ENCODE measurements around the gene C9orf152.

- TF ChIP-seq, protein P1, sequence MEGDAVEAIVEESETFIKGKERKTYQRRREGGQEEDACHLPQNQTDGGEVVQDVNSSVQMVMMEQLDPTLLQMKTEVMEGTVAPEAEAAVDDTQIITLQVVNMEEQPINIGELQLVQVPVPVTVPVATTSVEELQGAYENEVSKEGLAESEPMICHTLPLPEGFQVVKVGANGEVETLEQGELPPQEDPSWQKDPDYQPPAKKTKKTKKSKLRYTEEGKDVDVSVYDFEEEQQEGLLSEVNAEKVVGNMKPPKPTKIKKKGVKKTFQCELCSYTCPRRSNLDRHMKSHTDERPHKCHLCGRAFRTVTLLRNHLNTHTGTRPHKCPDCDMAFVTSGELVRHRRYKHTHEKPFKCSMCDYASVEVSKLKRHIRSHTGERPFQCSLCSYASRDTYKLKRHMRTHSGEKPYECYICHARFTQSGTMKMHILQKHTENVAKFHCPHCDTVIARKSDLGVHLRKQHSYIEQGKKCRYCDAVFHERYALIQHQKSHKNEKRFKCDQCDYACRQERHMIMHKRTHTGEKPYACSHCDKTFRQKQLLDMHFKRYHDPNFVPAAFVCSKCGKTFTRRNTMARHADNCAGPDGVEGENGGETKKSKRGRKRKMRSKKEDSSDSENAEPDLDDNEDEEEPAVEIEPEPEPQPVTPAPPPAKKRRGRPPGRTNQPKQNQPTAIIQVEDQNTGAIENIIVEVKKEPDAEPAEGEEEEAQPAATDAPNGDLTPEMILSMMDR (IDR thresholded peaks at IDR 0.05) = no peak
- TF ChIP-seq SP1 (CRISPR knock-in tag; conservative IDR thresholded peaks at IDR 0.05) (no peak), MLX (CRISPR knock-in tag; IDR thresholded peaks at IDR 0.05) (no peak), RELA (CRISPR knock-in tag; IDR thresholded peaks at IDR 0.05; ENCODE audit: borderline replicate concordance) (no peak), TEAD4 (CRISPR knock-in tag; IDR thresholded peaks at IDR 0.05) (no peak), NR2C2 (CRISPR knock-in tag; IDR thresholded peaks at IDR 0.05) (no peak), TP53 (CRISPR knock-in tag; IDR thresholded peaks at IDR 0.05) (no peak), ZSCAN18 (CRISPR knock-in tag; IDR thresholded peaks at IDR 0.05) (no peak), ZNF121 (CRISPR knock-in tag; IDR thresholded peaks at IDR 0.05) (no peak), JUN (CRISPR knock-in tag; IDR thresholded peaks at IDR 0.05) (no peak)
- TF ChIP-seq, protein P2, sequence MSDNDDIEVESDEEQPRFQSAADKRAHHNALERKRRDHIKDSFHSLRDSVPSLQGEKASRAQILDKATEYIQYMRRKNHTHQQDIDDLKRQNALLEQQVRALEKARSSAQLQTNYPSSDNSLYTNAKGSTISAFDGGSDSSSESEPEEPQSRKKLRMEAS (CRISPR knock-in tag; IDR thresholded peaks at IDR 0.05) = no peak
- TF ChIP-seq, protein P3, sequence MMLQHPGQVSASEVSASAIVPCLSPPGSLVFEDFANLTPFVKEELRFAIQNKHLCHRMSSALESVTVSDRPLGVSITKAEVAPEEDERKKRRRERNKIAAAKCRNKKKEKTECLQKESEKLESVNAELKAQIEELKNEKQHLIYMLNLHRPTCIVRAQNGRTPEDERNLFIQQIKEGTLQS (CRISPR knock-in tag; conservative IDR thresholded peaks at IDR 0.05) = no peak
- TF ChIP-seq, protein P4, sequence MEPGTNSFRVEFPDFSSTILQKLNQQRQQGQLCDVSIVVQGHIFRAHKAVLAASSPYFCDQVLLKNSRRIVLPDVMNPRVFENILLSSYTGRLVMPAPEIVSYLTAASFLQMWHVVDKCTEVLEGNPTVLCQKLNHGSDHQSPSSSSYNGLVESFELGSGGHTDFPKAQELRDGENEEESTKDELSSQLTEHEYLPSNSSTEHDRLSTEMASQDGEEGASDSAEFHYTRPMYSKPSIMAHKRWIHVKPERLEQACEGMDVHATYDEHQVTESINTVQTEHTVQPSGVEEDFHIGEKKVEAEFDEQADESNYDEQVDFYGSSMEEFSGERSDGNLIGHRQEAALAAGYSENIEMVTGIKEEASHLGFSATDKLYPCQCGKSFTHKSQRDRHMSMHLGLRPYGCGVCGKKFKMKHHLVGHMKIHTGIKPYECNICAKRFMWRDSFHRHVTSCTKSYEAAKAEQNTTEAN (CRISPR knock-in tag; IDR thresholded peaks at IDR 0.05) = no peak
These were observed 49.3 kb upstream of the C9orf152 start for GRCh38 chr9:110257097-110257841.
